ENCODE measurements around the gene PLPP3.

PLPP3 gene

DNA sequence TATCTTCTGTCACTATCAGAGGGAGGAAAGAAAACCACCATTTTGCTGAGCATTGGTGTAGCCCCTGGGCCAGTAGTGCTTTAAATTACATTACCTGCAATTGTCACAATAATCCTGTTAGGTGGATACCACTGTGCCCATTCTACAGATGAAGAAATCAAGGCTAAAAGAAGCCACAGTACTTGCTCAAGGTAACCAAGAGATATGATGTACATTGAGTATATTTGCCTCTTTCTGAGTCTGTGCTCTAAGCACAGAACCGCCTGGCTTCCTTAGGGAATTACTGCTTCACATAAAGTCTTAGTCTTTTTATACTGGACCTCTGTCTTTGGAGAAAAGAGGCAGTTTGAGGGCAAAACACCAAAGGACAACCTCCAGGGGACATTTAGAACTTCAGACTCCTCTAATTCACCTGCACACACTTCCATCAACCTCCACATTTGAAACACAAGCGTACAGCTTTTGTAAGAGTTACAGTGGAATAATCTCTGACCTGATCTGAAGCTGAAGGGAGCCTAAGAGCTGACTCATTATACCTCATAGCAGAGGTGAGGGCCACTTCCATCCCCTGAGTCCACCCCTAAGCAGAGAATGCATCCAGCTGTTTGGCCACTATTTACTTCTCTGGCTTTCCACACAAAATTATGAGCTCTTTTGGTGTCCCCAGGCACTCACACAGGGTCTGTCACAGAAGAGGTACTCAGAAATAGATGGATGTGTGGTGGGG is 61.8 kb downstream of the PLPP3 start:
- DNase-seq = no peak

DNA sequence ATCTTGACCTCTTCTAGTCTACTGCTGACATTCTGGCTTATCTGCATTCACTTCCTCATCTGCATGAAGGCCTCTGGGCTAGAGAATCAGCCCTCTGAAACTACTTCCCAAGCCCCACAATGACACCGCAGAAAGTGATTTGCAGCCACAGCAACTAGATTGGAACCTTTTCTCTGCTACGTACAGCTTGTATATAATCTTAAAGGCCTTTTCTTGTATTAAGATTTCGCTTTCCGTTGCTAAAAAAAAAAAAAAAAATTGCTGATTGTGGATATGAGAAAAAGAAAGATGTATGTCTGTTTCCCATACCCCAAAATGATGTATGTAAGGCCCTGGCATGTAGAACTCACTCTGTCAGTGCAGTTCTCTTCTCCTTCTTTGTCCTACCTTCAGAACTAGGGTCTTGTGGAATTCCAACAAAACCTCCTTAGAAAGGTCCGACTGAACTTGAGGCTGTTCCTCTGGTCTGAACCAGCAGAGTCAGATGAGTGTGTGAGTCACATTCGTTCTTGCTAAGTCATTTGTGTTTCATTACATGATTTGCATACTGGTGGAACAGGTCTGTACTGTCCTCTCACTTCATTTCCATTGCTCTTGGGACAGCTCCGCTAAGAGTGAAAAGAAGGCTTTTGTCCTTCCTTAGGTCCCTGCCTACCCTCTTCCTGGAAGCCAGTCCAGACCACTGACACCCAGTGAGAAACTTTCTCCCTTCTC is 62.7 kb downstream of the PLPP3 start:
- DNase-seq = no peak

DNA sequence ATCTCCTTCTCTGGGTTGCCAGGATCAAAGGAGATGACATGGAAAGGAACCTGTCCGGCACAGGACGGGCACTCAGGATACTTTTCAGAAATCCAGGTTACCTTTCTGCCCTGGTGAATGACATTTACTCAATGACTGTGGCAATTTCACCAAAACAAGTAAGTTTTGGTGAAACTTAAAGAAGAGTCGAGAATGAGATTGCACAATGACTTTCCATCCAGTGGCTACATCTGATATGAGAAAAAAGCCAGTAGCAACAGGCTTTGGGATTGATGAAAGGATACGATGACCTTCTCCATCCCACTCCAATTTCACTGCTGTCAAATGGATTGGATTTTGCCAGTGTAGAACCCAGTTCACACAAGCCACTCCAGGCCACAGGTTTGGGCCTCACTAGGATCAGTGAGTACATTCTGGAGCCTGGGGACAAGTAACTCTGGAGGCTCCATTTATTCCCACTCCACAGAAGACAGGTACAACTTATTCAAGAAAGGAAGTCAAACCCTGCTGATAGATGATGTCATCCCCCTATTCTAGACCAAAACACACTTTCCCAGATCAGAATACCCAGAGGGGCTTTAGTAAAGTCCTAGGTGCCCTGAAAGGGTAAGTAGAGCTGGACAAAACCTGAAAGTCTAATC is 63.3 kb downstream of the PLPP3 start:
- DNase-seq = no peak

DNA sequence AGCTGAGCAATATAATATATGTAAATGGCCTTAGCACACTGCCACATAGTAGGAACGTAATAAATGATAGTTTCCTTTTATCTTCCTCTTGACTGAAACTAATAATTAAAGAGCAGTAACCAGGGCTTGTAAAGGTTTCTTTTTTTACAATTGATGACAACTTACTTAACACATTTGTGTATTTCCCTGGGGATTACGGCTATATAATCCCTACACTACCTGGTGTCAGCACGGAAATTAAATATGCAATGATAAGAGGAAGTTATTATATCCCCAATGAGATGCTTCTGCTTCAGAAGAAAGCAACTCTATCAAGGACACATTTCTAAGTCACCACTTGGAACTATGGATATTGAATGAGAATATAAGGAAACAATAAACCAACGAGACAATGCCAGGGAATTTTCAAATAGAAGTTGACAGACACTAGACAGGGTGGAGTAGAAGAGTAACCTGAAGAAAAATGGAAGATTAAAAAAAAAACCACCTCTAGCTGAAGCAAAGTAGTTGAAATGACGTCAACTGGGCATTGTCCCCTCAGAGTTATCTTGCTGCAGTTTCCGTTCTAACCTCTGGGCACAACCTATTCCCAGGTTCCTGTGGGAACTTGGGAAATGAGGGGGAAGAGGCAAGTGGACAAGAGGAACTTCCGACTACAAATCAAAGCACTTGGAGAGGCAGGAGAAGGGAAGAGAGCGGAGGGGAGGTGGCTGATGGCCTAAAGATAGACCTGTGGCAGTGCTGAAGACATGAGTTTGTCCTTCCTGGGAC is 66.5 kb downstream of the PLPP3 start:
- DNase-seq = no peak

DNA sequence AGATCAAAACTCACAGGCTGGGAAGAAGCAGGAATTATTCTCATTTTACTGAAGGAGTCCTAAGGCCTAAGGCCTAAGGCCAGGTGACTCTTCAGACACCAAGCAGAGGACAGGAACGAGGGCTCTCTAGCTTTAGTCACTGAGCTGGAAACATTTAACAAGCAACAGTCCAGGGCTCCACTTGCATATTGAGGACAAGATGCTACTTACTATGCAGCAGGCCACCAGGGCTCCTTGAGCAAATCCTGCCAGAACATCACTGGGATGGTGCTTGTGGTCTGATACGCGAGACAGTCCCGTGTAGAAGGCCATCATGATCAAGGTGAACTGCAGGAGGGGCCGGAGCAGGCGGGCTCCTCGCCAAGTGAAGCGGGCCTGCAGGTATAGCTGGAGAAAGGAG is 67.6 kb downstream of the PLPP3 start:
- no peak for DNase-seq

DNA sequence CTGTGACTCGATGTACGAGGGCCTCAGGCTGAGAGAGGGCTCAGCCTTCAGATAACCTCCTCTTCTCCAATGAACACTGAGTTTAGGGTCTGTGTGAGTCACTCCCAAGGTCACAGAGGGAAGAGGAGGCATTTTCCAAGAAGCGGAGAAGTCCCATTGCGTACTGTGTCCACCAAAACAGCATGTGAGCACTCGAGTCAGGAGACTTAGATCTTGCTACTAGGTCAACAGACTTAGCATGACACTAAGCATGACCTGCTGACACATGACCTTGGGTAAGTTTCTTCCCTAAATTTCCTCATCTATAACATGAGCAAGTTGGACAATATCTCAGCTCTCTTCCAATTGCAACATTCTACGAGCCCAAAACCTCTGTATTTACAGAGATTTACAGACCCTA is 68.0 kb downstream of the PLPP3 start:
- DNase-seq = no peak

DNA sequence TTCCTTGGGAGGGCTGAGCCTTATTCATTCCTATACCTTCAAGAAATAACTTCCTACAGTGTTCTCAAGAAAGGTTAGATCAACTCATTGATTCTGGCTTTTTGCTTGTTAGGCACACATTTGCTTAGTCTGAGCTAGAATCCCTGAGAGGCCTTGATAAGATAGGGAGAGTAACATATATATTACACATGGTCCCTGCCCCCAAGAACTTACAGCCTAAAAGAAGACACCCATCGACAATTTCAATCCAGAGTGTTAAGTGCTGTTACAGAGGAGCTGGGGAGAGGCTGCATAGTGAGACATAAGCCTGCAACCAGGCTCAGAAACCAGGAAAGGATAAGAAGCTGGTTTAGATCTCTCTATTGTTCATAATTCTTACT is 68.7 kb downstream of the PLPP3 start:
- no peak for DNase-seq

DNA sequence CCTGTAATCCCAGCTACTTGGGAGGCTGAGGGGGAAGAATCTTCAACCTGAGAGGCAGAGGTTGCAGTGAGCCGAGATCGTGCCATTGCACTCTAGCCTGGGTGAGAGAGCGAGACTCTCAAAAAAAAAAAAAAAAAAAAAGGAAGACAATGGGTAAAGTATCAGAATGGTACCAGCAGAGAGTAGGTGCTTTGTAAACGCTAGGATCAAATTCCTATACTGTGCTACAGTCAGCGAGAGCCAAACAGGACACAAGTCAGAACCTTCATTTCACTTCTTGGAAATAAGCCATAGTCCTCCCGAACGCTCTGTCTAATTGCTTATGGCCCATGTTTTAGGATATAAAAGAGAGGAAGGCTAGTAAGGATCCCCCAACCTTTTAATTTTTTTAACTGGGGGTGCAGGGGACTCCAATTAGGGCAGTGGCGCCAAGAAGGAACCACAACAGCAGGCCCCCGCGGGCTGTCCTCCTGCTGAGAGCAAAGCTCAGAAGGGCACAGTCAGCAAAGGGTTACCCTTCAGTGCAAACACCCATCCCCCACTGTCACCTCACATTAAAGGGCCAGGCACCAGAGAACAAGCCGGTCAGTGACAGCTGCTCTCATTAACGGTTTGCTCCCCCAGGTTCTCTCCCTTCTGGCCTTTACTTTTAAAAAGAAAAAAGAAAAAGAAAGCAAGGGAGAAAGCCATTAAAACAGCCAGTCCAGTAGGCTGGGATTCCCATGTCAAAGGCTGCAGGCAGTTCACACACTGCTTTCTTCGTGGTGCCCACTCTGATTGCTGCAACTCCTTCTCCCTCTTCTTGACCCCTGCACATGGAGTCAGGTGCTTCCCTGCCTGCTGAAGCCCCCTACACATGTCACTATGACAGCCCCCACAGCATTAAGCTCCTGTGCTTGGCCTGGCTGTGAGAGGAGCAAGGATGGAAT is 69.4 kb downstream of the PLPP3 start:
- DNase-seq = no peak

DNA sequence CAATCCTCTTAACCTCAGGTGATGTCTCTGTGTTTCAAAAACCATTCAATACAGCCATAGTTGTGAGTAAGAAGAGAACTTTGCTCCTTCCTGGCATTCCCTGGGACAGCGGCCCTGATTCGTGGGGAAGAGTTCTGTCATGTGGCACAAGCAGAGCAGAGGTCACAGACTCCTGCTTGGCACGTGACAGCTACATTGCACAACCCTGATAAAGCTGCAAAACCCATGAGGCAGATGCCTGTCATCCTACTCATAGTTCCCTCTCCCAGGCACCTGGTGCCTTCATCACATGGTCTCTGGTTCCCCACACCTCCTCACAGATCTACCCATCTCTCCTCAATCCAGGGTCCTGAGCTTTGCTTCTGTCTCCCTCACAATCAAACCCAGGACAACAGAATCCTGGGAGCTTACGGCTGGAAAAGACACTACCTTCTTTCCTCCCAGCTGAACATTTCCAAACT is 70.8 kb downstream of the PLPP3 start:
- DNase-seq = no peak

DNA sequence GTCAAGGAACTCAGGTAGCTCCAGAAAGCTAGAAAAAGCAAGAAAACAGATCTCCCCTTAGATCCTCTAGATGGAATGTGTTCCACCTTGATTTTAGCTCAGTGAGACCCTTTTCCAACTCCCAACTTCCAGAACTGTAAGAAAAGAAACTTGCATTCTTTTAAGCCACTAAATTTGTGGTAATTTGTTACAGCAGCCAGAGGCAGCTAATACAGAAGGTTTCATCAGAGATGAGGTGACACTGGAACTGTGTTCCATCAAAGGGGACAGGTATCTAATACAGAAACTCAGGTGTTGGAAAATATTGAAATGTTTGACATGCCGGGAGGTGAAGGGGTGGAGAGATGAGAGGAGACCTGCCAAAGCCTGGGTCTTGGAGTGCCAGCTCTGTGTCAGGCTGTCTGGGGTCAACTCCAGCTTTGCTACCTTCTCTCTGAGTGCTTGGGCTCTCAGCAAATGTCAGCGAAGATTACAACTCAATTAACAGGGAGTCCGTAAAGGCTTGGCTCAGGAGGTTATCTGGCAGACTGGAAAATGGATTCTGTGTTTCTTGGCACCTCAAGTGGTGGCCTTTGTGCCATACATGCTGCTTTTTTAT is 71.3 kb downstream of the PLPP3 start:
- no peak for DNase-seq

DNA sequence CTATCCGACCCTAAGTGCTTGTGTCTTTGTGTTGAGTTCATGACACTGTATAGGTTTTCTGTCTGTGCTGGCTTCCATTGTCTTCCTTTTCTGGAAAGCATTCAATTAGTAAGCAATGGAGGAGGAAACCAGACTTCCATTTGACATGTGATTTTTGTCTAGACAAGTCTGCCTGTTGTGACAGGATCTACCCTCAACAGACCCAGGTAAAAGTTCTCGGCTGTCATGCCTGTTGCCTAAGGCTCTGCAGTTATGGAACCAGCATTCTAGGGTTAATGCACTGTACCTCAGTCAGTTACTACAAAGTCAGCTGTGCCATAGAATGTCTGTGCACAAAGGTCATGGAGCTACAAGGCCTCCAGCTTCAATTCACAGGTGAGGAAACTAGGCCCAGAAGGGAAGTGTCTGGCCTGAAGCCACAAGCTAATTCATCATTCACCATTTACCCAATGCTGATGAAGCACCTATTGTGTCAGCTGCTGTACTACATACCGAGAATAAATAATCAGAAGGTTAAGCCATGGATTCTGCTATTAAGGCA is 72.3 kb downstream of the PLPP3 start:
- DNase-seq = no peak

DNA sequence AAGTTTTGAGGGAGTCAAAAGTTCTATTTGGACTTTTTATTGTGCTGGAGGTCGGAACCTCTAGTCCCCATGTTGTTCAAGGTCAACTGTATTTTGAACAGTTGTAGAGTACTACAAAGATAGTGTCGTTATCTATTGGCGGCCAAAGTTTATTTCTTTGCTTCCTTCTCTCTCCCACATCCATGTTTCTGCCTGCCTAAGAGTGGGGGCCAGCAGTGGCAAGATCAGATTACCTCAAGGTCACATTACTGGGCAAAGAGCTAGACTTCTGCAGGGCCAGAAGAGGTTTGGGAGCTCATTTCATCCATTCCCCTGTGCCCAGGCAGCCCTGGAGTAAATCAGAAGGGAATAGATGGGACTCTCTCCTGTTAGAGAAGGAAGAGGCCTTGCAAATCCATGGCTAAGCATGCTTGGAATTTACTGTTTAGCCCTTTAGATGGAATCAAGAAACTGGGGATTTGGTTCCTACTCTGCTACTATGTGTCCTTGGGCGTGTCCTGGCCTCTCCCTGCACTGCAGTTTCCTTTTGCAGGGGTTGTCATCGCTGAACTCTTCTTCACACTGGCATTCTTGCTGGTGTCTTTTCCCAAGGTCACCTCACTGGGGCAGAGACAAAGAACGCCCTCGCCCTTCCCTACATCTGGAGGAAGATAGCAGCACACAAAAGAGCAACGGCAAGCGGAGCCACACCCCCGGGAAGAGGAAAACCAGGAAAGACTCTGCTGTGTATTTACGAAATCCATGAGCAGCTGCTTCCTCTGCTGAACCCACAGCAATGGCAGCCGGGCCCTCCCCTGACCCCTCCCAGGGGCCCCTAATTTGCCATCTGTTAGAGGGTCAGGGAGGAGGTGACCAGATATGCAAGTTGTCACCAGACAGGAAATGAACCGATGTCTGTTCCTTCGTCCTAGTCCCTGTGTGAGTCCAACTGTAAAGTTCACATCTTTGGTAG is 73.3 kb downstream of the PLPP3 start:
- DNase-seq = no peak

DNA sequence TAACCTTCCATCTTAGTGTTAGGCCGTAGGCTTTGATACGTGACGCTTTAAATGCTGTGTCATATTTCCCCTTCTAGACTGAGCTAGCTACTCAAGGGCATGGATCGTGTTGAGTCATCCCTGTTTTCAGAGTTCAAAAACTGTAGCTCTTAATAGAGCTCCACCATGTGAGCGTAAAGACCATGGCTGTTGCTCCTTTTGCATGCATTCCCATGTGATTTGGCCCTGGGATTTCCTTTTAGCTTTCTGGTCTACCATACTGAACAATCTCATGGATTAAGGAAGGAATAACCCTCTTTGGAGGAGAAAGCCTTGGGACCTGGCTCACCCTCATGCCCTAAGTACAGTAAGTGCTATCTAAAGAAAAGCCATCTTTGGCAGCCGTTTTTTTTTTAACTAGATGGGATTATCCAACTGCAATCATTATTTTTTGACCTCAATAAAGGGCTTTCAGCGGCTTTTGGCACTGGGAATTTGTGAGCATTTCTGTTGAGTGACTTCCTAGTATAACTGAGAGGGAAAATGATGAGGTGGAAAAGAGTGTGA is 76.6 kb downstream of the PLPP3 start:
- no peak for DNase-seq

DNA sequence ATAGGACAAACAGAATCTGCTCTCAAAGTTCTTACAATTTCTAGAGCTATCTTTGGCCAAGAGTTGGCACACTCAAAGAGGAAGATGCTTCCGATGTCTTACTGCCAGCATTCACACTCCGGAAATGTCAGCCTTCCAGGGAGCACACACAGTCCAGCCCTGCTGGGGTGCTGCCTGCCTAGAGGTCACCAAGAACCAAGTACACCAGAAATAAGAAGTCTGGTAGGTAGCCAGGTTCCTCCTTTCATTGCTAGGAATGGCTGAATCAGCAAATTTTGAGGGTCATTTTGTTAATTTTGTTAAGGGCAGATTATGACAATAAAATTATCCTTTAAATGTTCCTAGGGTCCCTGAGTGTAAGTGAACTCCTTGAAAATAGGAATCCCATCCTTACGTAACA is 77.5 kb downstream of the PLPP3 start:
- no peak for DNase-seq

DNA sequence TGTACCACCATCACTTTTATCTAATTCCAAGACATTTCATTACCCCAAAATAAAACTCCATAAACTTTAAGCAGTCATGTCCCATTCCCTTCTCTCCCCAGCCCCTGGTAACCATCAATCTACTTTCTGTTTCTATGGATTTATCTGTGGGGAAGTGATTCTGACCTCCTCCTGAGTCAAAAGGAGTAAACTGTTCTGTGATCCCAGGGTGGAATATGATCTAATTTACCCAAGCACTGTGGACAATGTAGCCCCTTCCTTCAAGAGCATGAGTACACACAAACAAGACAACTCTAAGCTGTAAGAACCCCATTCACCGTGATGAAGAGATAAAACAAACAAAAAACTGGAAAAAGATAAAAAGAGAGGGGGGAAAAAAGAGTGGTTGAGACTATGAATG is 77.9 kb downstream of the PLPP3 start:
- DNase-seq = no peak

DNA sequence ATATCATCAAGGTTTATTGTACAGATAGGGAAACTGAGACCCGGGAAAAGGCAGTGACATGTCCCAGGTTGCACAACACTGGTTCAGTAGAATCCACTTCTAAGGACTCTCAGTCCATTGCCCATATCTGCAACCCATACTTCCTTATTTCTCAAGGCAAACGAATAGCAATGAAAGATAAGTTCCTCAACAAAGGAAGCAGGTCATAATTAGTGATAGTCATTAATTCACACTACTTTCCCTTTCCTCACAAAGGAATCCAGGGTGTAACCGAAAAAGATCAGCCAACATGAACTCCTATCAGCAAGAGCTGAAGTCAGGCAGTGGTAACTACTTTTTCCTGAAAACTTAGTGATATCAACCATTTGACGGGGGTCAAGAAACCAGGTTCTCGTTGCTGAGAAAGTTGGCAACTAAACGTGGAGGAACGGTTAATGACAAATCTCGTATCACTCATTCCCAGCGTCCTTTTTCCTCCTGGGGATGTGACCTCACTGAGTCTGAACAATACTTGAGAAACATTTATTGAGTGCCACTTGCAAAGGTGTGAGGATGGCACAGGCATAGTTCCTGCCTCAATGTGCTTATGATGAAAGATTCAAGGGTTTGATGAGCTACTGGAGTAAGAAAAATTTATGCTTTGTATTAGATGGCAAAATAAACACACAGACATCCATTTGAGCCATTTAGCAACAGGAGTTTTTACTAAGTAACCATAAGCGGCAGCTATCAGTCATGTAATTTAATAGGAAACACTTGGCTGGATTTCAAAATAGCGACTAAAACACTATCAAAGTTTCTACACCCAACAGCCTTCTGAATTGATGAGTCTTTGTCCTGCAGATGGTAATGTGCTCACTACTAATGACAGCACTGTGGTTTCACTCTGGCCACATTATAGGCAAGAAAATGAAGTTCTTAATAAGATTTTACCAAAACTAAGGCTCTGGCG is 82.3 kb downstream of the PLPP3 start:
- DNase-seq = no peak

DNA sequence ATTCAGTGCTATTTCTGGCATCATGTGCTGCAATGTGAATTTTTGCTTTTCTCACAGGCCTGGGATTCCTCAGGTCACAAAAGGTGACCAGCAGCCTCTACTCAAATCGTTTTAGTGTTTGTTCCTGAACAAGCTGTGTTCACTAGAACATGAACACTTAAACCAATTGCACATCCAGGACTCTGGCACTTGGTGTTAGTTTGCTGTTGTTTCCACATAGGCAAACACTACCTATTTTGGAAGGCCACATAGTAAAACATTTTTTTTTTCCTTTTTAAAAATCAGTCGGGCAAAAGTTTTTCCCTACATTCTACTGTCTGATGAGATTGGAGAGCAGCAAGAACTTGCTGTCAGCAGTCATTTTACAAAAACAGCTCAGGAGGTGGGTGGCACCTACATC is 83.2 kb downstream of the PLPP3 start:
- DNase-seq = no peak

DNA sequence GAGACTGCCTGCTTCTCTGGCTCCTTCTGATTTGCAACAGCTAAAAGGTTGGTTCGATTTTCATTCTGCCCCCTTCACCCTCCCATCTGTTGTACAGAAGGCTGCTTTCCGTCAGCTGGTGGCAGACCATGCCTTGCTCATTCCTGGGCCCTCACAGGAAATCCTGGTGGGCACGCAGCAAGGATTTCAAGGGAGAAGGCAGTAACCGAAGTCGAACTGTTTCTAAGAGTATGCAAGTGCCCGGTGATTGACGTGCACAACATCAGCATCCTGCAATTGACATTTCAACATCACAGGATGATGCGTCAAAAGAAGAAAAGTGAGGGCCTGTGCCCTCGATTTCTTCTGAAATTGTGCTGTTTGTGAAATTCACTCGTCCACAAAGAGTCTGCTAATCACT is 83.8 kb downstream of the PLPP3 start:
- DNase-seq = no peak

DNA sequence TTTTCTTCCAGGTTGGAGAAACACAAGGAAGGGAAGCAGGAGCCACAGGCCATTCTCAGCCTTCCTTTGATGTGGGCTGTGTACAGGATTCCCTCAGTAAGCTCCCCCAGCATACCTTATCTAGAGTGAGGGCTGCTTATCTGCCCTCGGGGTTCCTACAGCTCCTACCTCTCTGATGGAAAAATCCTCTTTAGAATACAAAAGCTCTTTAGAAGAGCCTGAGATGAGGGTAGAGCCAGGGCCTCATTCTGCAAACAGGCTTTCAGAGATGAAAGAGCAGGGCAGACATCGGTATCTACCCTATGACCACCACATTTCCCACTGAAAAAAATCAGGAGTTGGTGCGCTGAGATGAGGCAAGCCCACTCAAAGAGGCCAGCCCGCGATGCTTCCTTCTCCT is 85.1 kb downstream of the PLPP3 start:
- no peak for DNase-seq

All from activated CD4-positive, alpha-beta T cell treated with anti-CD3 and anti-CD28 coated beads for 4 hours (primary cell).